Esophagus squamous epithelium (tissue), 5 donors: ENCODE data around the gene TGM6. TPM values are rescaled to one million over a fixed set of nuclear protein-coding genes. Genes with fewer than 3 reads are reported as not detected.

ENCODE experiments used
- DNase-seq: peaks from one replicate; lab custom pipeline; 2025; lab: John Stamatoyannopoulos, UW
- H3K27ac ChIP-seq, 4 donors: fragments of 200-600 bp; sonication (generic); one replicate each; pipeline ENCODE4 v1.5.1; 2016 to 2019; ENCODE audit warnings: mild to moderate bottlenecking in 1 of 4
- H3K27me3 ChIP-seq, 4 donors: fragments of 200-600 bp; sonication (generic); 1 replicate in 3 of 4; 2 replicates in 1 of 4; pipeline versions ENCODE4 v1.5.1 to v1.6.0; 2017 to 2021; ENCODE audit warnings: antibody characterized with exemption in 1 of 4
- H3K36me3 ChIP-seq, 3 donors: fragments of 200-600 bp; sonication (generic); one replicate each; pipeline ENCODE4 v1.5.1; 2016 to 2019
- H3K4me1 ChIP-seq, 3 donors: fragments of 200-600 bp; sonication (generic); one replicate each; pipeline ENCODE4 v1.5.1; 2017 to 2019
- H3K4me3 ChIP-seq, 4 donors: fragments of 200-600 bp; sonication (generic); 1 replicate in 3 of 4; 2 replicates in 1 of 4; pipeline ENCODE4 v1.5.1; 2016 to 2019; ENCODE audit warnings: mild to moderate bottlenecking in 2 of 4, moderate library complexity in 1 of 4
- H3K9me3 ChIP-seq, 3 donors: fragments of 200-600 bp; sonication (generic); one replicate each; pipeline ENCODE4 v1.5.1; 2016 to 2019
- POLR2A ChIP-seq, 4 donors: fragments of 450-650 bp; IDR thresholded peaks; one replicate each; pipeline ENCODE4 v1.6.1; 2017; ENCODE audit warnings: antibody characterized with exemption in 4 of 4, mild to moderate bottlenecking in 4 of 4, moderate library complexity in 3 of 4
- WGBS, 2 donors: methylation state at CpG; one replicate each; pipeline ENCODE4 v1.1.5; 2018; 5-methylcytosine and 5-hydroxymethylcytosine counted together
- intact Hi-C: fragments of 100-400 bp; cut with DNase I; formaldehyde crosslinking; loops from one replicate; pipeline ENCODE4 v1.15.0; 2022
- total RNA-seq, 4 donors: library from RNA; depleted of rRNA; stranded (reverse); fragments of >200 nt; gene quantifications; one replicate each; pipeline ENCODE4 v1.1.0, GENCODE V29; 2016
- TF ChIP-seq, protein P1 (sequence below), 6 experiments: fragments of 450-650 bp in 4 of 6; fragments of 200-600 bp in 2 of 6; sonication (generic) in 2 of 6; IDR thresholded peaks; one replicate each; pipeline ENCODE4 v1.5.1; 2016 to 2019; ENCODE audit warnings: antibody characterized with exemption in 6 of 6, mild to moderate bottlenecking in 4 of 6, moderate library complexity in 4 of 6
- donor health status: DM: yes; HTN: yes; CAD: no.

Gene TGM6
- total RNA-seq, 4 donors from 2014 or later = not detected

DNA sequence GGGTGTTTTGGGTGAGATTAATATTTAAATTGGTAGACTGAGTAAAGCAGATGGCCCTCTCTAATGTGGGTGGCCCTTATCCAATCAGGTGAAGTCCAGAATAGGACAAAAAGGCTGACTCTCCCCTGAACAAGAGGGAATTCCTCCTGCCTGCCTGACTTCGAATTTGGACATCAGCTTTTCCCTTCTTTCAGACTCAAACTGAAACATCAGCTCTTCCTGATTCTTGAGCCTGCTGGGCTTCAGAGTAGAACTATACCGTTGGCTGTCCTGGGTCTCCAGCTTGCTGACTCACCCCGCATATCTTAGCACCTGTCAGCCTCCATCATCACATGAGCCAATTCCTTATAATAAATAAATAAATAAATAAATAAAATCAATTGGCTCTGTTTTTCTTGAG, 15.0 kb upstream of the TGM6 start:
- Histone ChIP-seq H3K36me3 (no peaks in the 10 kb centered on the region), H3K4me1 (peaks cover 0 to 9% (median 0%) of the 10 kb centered on the region in 3 donors), H3K27me3 (peaks cover 0 to 17% (median 0%) of the 10 kb centered on the region in 4 donors), H3K27ac (no peak overlapping the region), H3K4me3 (no peak overlapping the region), H3K9me3 (peaks cover 0 to 22% (median 0%) of the 10 kb centered on the region in 3 donors)
- 62 to 64% methylated on average over 3 of the region's 3 CpGs for WGBS, 2 donors
- no peak for DNase-seq
- intact Hi-C loops = no loop called here
- TF ChIP-seq POLR2A (IDR thresholded peaks at IDR 0.05) = no peak
- TF ChIP-seq, protein P1, sequence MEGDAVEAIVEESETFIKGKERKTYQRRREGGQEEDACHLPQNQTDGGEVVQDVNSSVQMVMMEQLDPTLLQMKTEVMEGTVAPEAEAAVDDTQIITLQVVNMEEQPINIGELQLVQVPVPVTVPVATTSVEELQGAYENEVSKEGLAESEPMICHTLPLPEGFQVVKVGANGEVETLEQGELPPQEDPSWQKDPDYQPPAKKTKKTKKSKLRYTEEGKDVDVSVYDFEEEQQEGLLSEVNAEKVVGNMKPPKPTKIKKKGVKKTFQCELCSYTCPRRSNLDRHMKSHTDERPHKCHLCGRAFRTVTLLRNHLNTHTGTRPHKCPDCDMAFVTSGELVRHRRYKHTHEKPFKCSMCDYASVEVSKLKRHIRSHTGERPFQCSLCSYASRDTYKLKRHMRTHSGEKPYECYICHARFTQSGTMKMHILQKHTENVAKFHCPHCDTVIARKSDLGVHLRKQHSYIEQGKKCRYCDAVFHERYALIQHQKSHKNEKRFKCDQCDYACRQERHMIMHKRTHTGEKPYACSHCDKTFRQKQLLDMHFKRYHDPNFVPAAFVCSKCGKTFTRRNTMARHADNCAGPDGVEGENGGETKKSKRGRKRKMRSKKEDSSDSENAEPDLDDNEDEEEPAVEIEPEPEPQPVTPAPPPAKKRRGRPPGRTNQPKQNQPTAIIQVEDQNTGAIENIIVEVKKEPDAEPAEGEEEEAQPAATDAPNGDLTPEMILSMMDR (IDR thresholded peaks at IDR 0.05) = no peak

GRCh38 chr20:2368621-2369020, 12.1 kb upstream of the TGM6 start:
- H3K27ac ChIP-seq = no peak overlapping the region
- H3K36me3 ChIP-seq = no peaks in the 10 kb centered on the region
- intact Hi-C loops = no loop called here
- 28 to 50% methylated on average over 1 of the region's 1 CpG for whole genome bisulfite sequencing, 2 donors
- H3K9me3 ChIP-seq = peaks cover 0 to 8% (median 0%) of the 10 kb centered on the region in 3 donors
- no peak for DNase-seq
- no peak overlapping the region for H3K4me3 ChIP-seq
- no peak for TF ChIP-seq POLR2A (IDR thresholded peaks at IDR 0.05)
- TF ChIP-seq, protein P1 (IDR thresholded peaks at IDR 0.05) = no peak
- H3K4me1 ChIP-seq = peaks cover 0 to 5% (median 0%) of the 10 kb centered on the region in 3 donors
- peaks cover 0 to 31% (median 0%) of the 10 kb centered on the region in 4 donors for H3K27me3 ChIP-seq

GRCh38 chr20:2373098-2373497, 7.6 kb upstream of the TGM6 start:
- H3K36me3 ChIP-seq = no peaks in the 10 kb centered on the region
- no peak overlapping the region for H3K27ac ChIP-seq
- TF ChIP-seq POLR2A (IDR thresholded peaks at IDR 0.05) = no peak
- TF ChIP-seq, protein P1 (IDR thresholded peaks at IDR 0.05) = no peak
- intact Hi-C loops = no loop called here
- peaks cover 0 to 8% (median 0%) of the 10 kb centered on the region in 3 donors for H3K9me3 ChIP-seq
- no peaks in the 10 kb centered on the region for H3K4me1 ChIP-seq
- no peak overlapping the region for H3K4me3 ChIP-seq
- no peak for DNase-seq
- peaks cover 0 to 32% (median 0%) of the 10 kb centered on the region in 4 donors for H3K27me3 ChIP-seq

- Histone ChIP-seq H3K4me1 (no peaks in the 10 kb centered on the region), H3K27me3 (peaks cover 0 to 30% (median 0%) of the 10 kb centered on the region in 4 donors), H3K27ac (peak overlapping the region in 1 of 4 donors; percentile 16), H3K4me3 (no peak overlapping the region), H3K9me3 (no peaks in the 10 kb centered on the region), H3K36me3 (no peaks in the 10 kb centered on the region)
- no peak for TF ChIP-seq POLR2A (IDR thresholded peaks at IDR 0.05)
- TF ChIP-seq, protein P1 (IDR thresholded peaks at IDR 0.05) = no peak
- 85 to 94% methylated on average over 6 of the region's 9 CpGs for WGBS, 2 donors
- no peak for DNase-seq
- intact Hi-C loops = no loop called here
Measured at GRCh38 chr20:2374346-2375125, 6.2 kb upstream of the TGM6 start.

DNA sequence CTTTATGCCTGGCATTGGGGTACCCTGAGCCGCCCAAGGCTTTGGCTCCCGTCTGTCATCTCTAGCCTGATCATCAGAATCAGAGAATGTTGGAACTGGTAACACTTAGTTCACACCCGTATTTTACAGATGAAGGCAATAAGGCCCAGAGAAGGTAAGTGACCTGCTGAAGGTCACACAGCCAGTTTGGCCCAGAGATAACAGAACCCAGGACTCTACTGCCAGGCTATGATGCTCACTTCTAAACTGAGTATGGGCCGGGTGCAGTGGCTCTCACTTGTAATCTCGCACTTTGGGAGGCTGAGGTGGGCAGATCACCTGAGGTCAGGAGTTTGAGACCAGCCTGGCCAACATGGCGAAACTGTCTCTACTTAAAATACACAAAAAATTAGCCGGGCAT, 1.8 kb upstream of the TGM6 start:
- Histone ChIP-seq H3K36me3 (no peaks in the 10 kb centered on the region), H3K4me3 (no peak overlapping the region), H3K4me1 (no peaks in the 10 kb centered on the region), H3K9me3 (no peaks in the 10 kb centered on the region), H3K27me3 (peaks cover 0 to 12% (median 0%) of the 10 kb centered on the region in 4 donors), H3K27ac (no peak overlapping the region)
- no peak for TF ChIP-seq POLR2A (IDR thresholded peaks at IDR 0.05)
- TF ChIP-seq, protein P1 (IDR thresholded peaks at IDR 0.05) = no peak
- intact Hi-C loops = no loop called here
- WGBS, 2 donors = 92 to 93% methylated on average over 4 to 7 of the region's 7 CpGs
- DNase-seq = no peak
